HUES6 (cell line): Measurements from ENCODE around the gene MRTFB.

Experiments
- H3K27ac ChIP-seq: 2 replicates; pipeline ENCODE4 v1.7.0; 2013; ENCODE audit warnings: low read depth, mild to moderate bottlenecking, low read length, inconsistent platforms
- H3K27me3 ChIP-seq: 2 replicates; pipeline ENCODE4 v1.6.1; 2013; ENCODE audit warnings: low read length; ENCODE audit not compliant: control insufficient read depth, insufficient read depth
- H3K36me3 ChIP-seq: 2 replicates; pipeline ENCODE4 v1.6.1; 2013; ENCODE audit warnings: low read length; ENCODE audit not compliant: control insufficient read depth, insufficient read depth
- H3K4me1 ChIP-seq: 2 replicates; pipeline ENCODE4 v1.6.1; 2013; ENCODE audit warnings: low read length; ENCODE audit not compliant: control insufficient read depth, insufficient read depth
- H3K4me3 ChIP-seq: 2 replicates; pipeline ENCODE4 v1.5.1; 2013; ENCODE audit warnings: low read depth, low read length
- H3K9ac ChIP-seq: one replicate; pipeline ENCODE4 v1.6.1; 2013; ENCODE audit warnings: mild to moderate bottlenecking, low read length
- H3K9me3 ChIP-seq: 2 replicates; pipeline ENCODE4 v1.6.1; 2013; ENCODE audit warnings: low read depth, low read length; ENCODE audit not compliant: control insufficient read depth, insufficient read depth

The MRTFB gene

DNA sequence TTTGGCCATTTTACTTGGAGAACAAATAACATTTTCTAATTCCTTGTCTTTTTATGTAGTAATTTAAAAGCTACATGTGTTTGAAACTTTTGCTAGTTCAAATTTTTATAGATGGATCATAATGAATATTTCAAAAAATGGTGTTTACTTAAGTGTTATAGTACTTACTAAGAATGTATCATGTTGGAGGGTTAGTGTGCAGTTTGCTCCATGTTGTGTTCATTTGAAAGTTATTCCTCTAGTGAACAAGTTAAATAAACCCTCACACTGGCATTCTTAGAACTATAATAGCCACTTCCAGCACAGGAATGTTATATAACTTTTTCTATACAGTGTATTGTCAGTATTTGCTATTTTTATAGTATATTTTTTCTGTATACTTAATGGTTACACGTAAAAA is 62.8 kb downstream of the MRTFB start:
- Histone ChIP-seq H3K4me1 (no peaks in the 10 kb centered on the region), H3K27ac (no peak overlapping the region), H3K9me3 (peaks cover 2% of the 10 kb centered on the region; the same call in 1 of the 2 replicates), H3K4me3 (no peak overlapping the region), H3K36me3 (no peaks in the 10 kb centered on the region), H3K27me3 (no peaks in the 10 kb centered on the region), H3K9ac (no peak overlapping the region)

DNA sequence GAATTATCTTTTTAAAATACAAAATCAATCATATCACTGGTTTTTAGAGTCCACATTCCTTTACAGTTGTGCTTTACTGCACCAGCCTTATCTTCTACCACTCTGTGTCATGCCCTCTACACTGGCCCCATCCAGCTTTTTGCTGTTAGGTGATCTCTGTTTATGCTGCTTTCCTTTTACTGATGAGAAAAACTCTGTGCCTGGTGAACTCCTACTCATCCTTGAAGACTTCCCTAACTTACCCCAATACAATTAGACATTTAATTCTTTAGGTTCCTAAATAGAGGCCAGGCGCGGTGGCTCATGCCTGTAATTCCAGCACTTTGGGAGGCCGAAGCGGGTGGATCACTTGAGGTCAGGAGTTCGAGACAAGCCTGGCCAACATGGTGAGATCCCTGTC is 64.6 kb downstream of the MRTFB start:
- H3K36me3 ChIP-seq, result peaks cover 7% of the 10 kb centered on the region; the same call in 1 of the 2 replicates
- no peaks in the 10 kb centered on the region for H3K27me3 ChIP-seq
- H3K4me3 ChIP-seq, result no peak overlapping the region
- H3K4me1 ChIP-seq, result no peaks in the 10 kb centered on the region
- no peak overlapping the region for H3K27ac ChIP-seq
- no peak overlapping the region for H3K9ac ChIP-seq
- H3K9me3 ChIP-seq, result peaks cover 9% of the 10 kb centered on the region; the same call in 1 of the 2 replicates

DNA sequence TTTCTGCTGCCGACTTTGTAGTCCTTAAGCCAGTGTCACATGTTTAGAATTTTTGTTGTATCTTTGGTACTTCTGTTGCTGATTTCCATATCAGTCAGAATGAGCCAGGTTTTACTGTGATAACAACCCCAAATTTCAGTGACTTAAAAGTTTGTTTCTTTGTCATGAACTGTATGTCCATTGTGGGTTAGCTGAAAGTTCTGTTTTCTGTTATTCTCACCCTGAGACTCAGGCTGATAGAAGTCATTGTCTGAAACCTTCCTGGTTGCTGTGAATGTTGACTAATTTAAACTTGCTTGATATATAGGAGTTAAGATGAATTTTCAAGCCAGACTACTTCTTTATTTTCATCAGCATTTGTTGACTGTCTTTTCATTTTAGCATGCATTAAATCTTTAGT is 68.8 kb downstream of the MRTFB start:
- Histone ChIP-seq H3K9me3 (peaks cover 9% of the 10 kb centered on the region; the same call in 1 of the 2 replicates), H3K4me1 (no peaks in the 10 kb centered on the region), H3K36me3 (peaks cover 15% of the 10 kb centered on the region), H3K4me3 (no peak overlapping the region), H3K27me3 (no peaks in the 10 kb centered on the region), H3K9ac (no peak overlapping the region), H3K27ac (no peak overlapping the region)

DNA sequence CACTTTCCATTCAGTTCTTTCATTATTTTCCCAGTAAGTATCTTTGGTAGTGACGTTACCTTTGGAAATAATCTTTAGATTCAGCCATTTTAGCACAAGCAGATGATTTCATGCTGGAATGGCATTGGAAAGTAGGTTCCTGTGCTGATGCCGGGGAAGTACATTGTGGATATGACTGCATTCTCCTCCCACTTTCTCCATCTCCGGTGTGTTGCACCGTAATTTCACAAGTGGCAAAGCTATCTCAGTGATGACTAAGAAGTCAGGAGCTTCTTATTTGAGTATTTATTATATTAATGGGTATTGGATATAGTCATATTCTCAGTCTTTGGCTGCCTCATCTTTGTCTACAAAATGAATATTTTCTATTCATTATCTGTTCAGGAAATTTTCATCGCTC is 69.8 kb downstream of the MRTFB start:
- Histone ChIP-seq H3K4me3 (no peak overlapping the region), H3K36me3 (peaks cover 15% of the 10 kb centered on the region), H3K27me3 (no peaks in the 10 kb centered on the region), H3K4me1 (no peaks in the 10 kb centered on the region), H3K27ac (no peak overlapping the region), H3K9ac (no peak overlapping the region), H3K9me3 (peaks cover 9% of the 10 kb centered on the region; the same call in 1 of the 2 replicates)

DNA sequence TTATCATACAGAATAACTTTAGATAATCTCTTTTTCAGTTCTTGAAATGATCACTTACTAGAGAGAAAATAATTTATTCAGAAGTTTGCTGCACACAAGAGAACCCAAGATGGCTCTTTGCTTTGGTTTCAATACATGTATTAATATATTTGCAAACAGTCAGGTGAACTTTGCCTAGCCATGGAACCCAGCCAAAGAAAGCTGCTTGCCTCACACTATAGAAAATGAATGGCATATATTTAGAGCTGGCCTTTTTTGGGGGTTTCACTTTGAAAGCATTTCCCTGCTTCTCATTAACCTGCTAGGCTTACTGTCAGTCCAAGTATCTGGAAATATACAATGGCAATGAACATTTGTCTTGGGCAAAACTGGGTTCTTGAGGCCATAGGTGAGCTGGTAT is 75.3 kb downstream of the MRTFB start:
- no peaks in the 10 kb centered on the region for H3K9me3 ChIP-seq
- H3K9ac ChIP-seq, result no peak overlapping the region
- H3K27ac ChIP-seq, result no peak overlapping the region
- H3K27me3 ChIP-seq, result no peaks in the 10 kb centered on the region
- H3K36me3 ChIP-seq, result 0 out of 2 replicates have a peak, but pooled peaks cover 2% of the 10 kb centered on the region
- no peak overlapping the region for H3K4me3 ChIP-seq
- no peaks in the 10 kb centered on the region for H3K4me1 ChIP-seq

DNA sequence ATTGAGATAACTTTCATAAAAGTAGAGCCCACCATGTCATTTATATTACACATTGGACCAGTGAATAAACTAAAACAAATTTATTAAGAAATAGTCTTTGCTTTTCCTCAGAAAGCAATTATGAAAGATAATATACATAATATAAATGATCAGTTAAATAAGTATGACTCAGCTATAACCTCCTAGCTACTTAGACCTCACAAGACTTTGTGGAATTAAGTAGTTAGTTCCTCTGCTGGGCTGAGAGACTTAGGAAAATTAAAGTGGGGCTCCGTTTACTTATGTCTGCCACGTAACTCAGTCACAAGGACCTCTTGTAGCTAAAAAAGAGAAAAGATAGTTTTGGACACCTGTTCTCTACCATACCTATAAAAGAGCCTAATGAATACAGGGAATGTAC is 76.9 kb downstream of the MRTFB start:
- no peaks in the 10 kb centered on the region for H3K4me1 ChIP-seq
- no peaks in the 10 kb centered on the region for H3K36me3 ChIP-seq
- no peak overlapping the region for H3K27ac ChIP-seq

DNA sequence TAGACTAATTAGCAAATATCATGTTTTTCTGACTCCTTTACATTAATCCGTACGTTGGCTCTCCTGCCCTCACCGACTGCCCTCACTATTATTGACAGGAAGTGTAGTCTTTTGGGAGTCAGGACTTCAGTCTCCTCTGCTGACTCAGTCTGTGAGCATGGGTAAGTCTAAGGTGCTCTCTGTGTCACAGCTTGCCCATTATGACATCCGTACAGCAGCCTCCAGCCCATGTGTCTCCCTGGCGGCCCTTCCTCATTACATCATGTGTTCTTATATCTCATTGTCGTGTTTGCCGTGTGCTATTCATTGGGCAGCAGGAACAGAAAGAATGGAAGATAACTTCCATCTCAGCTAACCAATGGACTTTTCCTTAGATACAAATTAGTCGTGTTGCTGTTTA is 77.5 kb downstream of the MRTFB start:
- Histone ChIP-seq H3K9me3 (no peaks in the 10 kb centered on the region), H3K27ac (no peak overlapping the region), H3K4me1 (no peaks in the 10 kb centered on the region), H3K9ac (no peak overlapping the region), H3K4me3 (no peak overlapping the region), H3K36me3 (no peaks in the 10 kb centered on the region), H3K27me3 (no peaks in the 10 kb centered on the region)

More for the DNA sequence above, 76.9 kb downstream of the MRTFB start:
- Histone ChIP-seq H3K27me3 (no peaks in the 10 kb centered on the region), H3K4me3 (no peak overlapping the region), H3K9ac (no peak overlapping the region), H3K9me3 (no peaks in the 10 kb centered on the region)

DNA sequence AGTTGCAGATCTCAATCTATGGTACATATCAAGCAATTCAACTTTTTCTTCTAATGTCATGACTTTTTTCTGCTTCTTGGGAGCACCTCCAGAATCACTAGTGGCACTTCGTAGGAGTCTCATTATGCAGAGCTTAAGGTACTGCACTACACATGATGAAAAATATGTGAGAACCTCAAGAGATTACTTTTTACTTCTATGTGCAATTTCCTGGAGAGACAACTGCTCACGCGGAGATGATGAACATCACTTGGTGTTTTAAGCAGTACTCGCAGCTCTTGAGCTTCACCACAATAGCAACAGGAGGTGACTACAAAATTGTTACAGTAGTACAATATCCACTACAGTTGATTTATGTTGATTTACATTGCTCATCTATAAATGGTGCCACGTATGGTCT is 79.7 kb downstream of the MRTFB start:
- Histone ChIP-seq H3K9me3 (no peaks in the 10 kb centered on the region), H3K4me1 (no peaks in the 10 kb centered on the region), H3K27me3 (no peaks in the 10 kb centered on the region), H3K27ac (no peak overlapping the region), H3K9ac (no peak overlapping the region), H3K4me3 (no peak overlapping the region), H3K36me3 (no peaks in the 10 kb centered on the region)

DNA sequence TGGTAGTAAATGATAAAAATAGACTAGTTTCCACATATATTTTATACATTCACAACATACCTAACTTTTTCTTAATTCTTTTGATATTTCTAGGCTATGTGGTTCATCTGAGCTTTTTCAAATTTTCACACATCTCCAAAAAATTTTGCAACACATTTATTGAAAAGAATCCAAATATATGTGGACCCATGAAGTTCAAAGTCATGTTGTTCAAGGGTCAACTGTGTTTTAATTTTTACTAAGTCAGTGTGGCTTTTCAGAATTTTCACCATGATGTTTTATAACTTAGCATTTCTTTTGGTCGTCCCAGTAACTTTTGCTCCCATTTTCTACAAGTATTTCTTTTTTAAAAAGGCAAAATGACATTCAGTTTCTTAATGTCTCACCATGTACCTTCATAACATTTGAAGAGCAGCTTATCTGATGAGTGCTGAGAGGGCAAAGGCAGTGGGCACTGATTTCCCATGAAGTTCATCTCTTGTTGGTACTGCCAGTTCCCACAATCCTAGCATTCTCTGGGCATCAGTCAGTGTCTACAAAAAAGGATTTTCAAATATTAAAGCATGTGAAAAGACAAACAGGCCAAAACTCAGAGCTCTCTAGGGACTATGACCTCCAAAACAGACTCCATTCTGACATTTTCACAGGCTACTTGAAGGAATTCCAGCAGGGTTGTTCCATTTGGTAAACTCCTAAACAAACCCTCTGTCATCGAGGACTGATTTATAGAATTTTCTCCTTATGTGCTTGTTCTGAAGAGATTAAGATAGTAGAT is 80.3 kb downstream of the MRTFB start:
- Histone ChIP-seq H3K9me3 (no peaks in the 10 kb centered on the region), H3K4me3 (no peak overlapping the region), H3K36me3 (no peaks in the 10 kb centered on the region), H3K27me3 (no peaks in the 10 kb centered on the region), H3K4me1 (no peaks in the 10 kb centered on the region), H3K9ac (no peak overlapping the region), H3K27ac (no peak overlapping the region)

DNA sequence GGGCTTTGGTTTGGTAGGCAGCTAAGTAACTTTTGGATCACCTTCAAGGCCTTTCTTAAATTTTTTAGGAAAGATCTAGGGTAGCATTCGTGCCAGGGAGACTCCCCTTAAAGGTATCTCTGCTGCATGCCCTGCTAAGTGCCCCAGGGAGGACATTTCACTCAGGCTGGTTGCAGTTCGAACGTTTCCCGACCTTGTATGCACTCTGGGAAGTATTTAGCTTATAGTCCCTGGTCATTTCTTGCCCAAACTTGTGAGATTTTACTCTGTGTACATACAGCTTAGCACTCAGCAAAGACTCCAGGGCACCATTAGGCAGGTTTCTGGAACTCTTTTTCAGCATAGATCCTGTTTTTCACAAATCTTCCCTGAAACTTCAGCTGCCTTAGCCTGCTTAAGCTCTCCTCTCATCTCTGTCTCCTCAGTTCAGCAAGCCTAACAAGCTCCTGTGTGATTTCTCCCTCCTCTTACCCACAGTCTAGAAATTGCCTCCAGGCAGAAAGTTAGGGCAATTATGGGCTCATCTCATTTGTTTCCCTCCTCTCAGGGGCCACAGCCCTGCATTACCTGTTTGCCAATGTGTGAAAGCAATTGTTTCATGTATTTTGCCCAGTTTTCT is 84.6 kb downstream of the MRTFB start:
- no peak overlapping the region for H3K4me3 ChIP-seq

DNA sequence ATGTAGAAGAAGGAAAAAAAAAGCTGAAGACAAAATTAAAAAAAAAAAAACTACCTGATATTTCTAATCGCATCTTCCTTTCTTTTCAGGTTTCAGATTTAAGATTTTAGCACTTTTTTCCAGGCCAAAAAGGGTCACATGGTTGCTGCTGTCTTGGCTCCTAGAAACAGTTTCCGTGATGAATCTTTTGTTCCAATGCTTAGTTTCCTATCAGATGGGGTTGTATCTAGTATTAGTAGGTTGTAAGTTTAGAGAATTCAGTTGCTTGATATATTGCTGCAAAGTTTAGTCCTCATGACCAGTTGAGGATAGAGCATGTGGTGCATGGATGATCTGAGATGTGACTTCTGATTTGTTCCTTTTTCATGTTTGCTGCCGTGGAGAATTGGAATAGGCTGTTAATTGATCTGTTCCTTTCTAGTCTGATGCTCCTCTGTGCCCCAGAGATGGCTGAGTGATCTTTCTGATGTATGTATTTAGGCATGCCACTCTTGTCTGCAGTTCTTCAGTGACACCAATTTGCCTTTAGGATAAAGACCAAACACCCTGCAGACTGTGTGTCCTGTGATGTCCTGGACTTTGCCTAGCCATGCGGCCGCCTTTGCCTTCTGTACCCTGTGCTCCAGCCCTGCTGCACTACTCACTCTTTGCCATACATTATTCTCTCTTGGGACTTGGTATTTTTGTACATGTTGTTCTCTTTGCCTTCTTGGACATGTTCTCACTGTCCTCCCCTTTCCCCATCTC is 94.0 kb downstream of the MRTFB start:
- H3K9me3 ChIP-seq, result no peaks in the 10 kb centered on the region
- H3K36me3 ChIP-seq, result no peaks in the 10 kb centered on the region
- no peaks in the 10 kb centered on the region for H3K27me3 ChIP-seq
- H3K4me1 ChIP-seq, result no peaks in the 10 kb centered on the region
- no peak overlapping the region for H3K9ac ChIP-seq
- H3K27ac ChIP-seq, result no peak overlapping the region
- no peak overlapping the region for H3K4me3 ChIP-seq

More for the DNA sequence above, 84.6 kb downstream of the MRTFB start:
- Histone ChIP-seq H3K9me3 (no peaks in the 10 kb centered on the region), H3K9ac (no peak overlapping the region), H3K36me3 (no peaks in the 10 kb centered on the region), H3K27ac (no peak overlapping the region), H3K27me3 (no peaks in the 10 kb centered on the region), H3K4me1 (no peaks in the 10 kb centered on the region)
